Measurements from ENCODE around the gene IL15. TPM values are rescaled to one million over a fixed set of nuclear protein-coding genes. Genes with fewer than 3 reads are reported as not detected.

Gene IL15
- total and polyA plus RNA-seq, 12 donors: 1.4 to 19.6 (median 2.0) TPM

- H3K27ac ChIP-seq: no peak overlapping the region
- 75 to 81% methylated on average over 3 of the region's 3 CpGs for WGBS, 2 donors
- H3K9me3 ChIP-seq: peaks cover 0 to 30% (median 15%) of the 10 kb centered on the region in 11 donors
- ATAC-seq (no peak), DNase-seq (peak in 1 of 2 donors; percentile 35)
- H3K36me3 ChIP-seq: no peaks in the 10 kb centered on the region
- H3K4me3 ChIP-seq: no peak overlapping the region
- H3K27me3 ChIP-seq: no peaks in the 10 kb centered on the region
- intact Hi-C loops (cut with DNase I): loop anchor here in 3 of 10 donors (10.0 kb wide), 1 partner anchor 358 kb away; no protein-coding TSS in a partner anchor
- TF ChIP-seq CTCF (IDR thresholded peaks at IDR 0.05): no peak
- peaks cover 0 to 10% (median 0%) of the 10 kb centered on the region in 9 donors for H3K4me1 ChIP-seq
Measured at GRCh38 chr4:141702472-141703182, 66.2 kb downstream of the IL15 start.

- Histone ChIP-seq H3K27me3 (no peaks in the 10 kb centered on the region), H3K4me1 (peaks cover 0 to 10% (median 0%) of the 10 kb centered on the region in 9 donors), H3K9me3 (peaks cover 0 to 29% (median 15%) of the 10 kb centered on the region in 11 donors), H3K27ac (no peak overlapping the region), H3K4me3 (no peak overlapping the region), H3K36me3 (no peaks in the 10 kb centered on the region)
- intact Hi-C loops (cut with DNase I): loop anchor here in 3 of 10 donors (10.0 kb wide), 1 partner anchor 359 kb away; no protein-coding TSS in a partner anchor
- TF ChIP-seq CTCF (IDR thresholded peaks at IDR 0.05): peak in 1 of 9 donors; percentile 10
- WGBS, 2 donors: 91 to 99% methylated on average over 2 of the region's 2 CpGs
- ATAC-seq: no peak
- DNase-seq: no peak
Measured at GRCh38 chr4:141703497-141703896, 67.1 kb downstream of the IL15 start.

- peaks cover 0 to 29% (median 15%) of the 10 kb centered on the region in 11 donors for H3K9me3 ChIP-seq
- no peaks in the 10 kb centered on the region for H3K36me3 ChIP-seq
- peaks cover 0 to 10% (median 0%) of the 10 kb centered on the region in 9 donors for H3K4me1 ChIP-seq
- peak overlapping the region in 1 of 10 donors; percentile 3 for H3K27ac ChIP-seq
- intact Hi-C loops (cut with DNase I): loop anchor here in 3 of 10 donors (10.0 kb wide), 1 partner anchor 360 kb away; no protein-coding TSS in a partner anchor
- WGBS, 2 donors: 90 to 95% methylated on average over 2 of the region's 2 CpGs
- DNase-seq (no peak), ATAC-seq (no peak)
- H3K4me3 ChIP-seq: no peak overlapping the region
- no peaks in the 10 kb centered on the region for H3K27me3 ChIP-seq
- TF ChIP-seq CTCF (IDR thresholded peaks at IDR 0.05): no peak
Measured at GRCh38 chr4:141705048-141705746, 68.8 kb downstream of the IL15 start.

- Histone ChIP-seq H3K4me1 (peaks cover 0 to 10% (median 0%) of the 10 kb centered on the region in 9 donors), H3K36me3 (no peaks in the 10 kb centered on the region), H3K27me3 (no peaks in the 10 kb centered on the region), H3K4me3 (no peak overlapping the region), H3K9me3 (peaks cover 0 to 29% (median 15%) of the 10 kb centered on the region in 11 donors), H3K27ac (peak overlapping the region in 1 of 10 donors; percentile 3)
- no peak for DNase-seq
- intact Hi-C loops (cut with DNase I): loop anchor here in 3 of 10 donors (10.0 kb wide), 1 partner anchor 361 kb away; no protein-coding TSS in a partner anchor
- ATAC-seq: no peak
- TF ChIP-seq CTCF (IDR thresholded peaks at IDR 0.05): no peak
- 78 to 97% methylated on average over 1 of the region's 1 CpG for WGBS, 2 donors
Measured at GRCh38 chr4:141705747-141706377, 69.5 kb downstream of the IL15 start.
